Nephron (organoid): Measurements from ENCODE around the gene STAT1.
A peak's percentile ranks its signal among the peaks of the same experiment; 100 is the strongest.

Experiments used
- H3K27ac Mint-ChIP-seq, 3 experiments: 2 replicates each; pipeline ENCODE4 v1.8.0; 2020; ENCODE audit warnings: mixed read lengths in 3 of 3, mild to moderate bottlenecking in 2 of 3, moderate library complexity in 1 of 3
- H3K27me3 Mint-ChIP-seq: 2 replicates; pipeline ENCODE4 v1.8.0; 2021; ENCODE audit warnings: low read depth, mild to moderate bottlenecking, moderate library complexity, mixed read lengths
- H3K36me3 Mint-ChIP-seq: 2 replicates; pipeline ENCODE4 v1.8.0; 2020; ENCODE audit warnings: low read depth, mixed read lengths
- H3K4me1 Mint-ChIP-seq: 2 replicates; pipeline ENCODE4 v1.8.0; 2020; ENCODE audit warnings: mixed read lengths
- H3K4me3 Mint-ChIP-seq, 3 experiments: 2 replicates each; pipeline ENCODE4 v1.8.0; 2020; ENCODE audit warnings: mild to moderate bottlenecking in 3 of 3, mixed read lengths in 3 of 3, moderate library complexity in 2 of 3
- H3K9me3 Mint-ChIP-seq: 2 replicates; pipeline ENCODE4 v1.8.0; 2020; ENCODE audit warnings: mixed read lengths
- CTCF ChIP-seq, 3 experiments: fragments of 200-600 bp; sonication (generic); IDR thresholded peaks; one replicate each; pipeline ENCODE4 v1.5.0; 2021; ENCODE audit warnings: antibody characterized with exemption in 3 of 3; ENCODE audit not compliant: unreplicated experiment in 3 of 3

The STAT1 gene

GRCh38 chr2:190987938-190988337 is 26.0 kb downstream of the STAT1 start:
- H3K4me3 Mint-ChIP-seq, result no peak overlapping the region
- H3K4me1 Mint-ChIP-seq, result peaks cover 10% of the 10 kb centered on the region
- TF ChIP-seq CTCF (IDR thresholded peaks at IDR 0.05; ENCODE audit: unreplicated experiment in 3 of 3), result no peak
- no peak overlapping the region for H3K27ac Mint-ChIP-seq
- no peaks in the 10 kb centered on the region for H3K27me3 Mint-ChIP-seq
- peaks cover 82% of the 10 kb centered on the region for H3K36me3 Mint-ChIP-seq
- peaks cover 2% of the 10 kb centered on the region for H3K9me3 Mint-ChIP-seq

- Mint-ChIP-seq H3K4me1 (peaks cover 10% of the 10 kb centered on the region), H3K9me3 (peaks cover 2% of the 10 kb centered on the region), H3K27ac (no peak overlapping the region), H3K27me3 (no peaks in the 10 kb centered on the region), H3K4me3 (no peak overlapping the region), H3K36me3 (peaks cover 86% of the 10 kb centered on the region)
- TF ChIP-seq CTCF (IDR thresholded peaks at IDR 0.05; ENCODE audit: unreplicated experiment in 3 of 3), result no peak
These were observed 26.9 kb downstream of the STAT1 start for GRCh38 chr2:190987116-190987515.

- peaks cover 2% of the 10 kb centered on the region for H3K9me3 Mint-ChIP-seq
- peaks cover 89% of the 10 kb centered on the region for H3K36me3 Mint-ChIP-seq
- H3K27me3 Mint-ChIP-seq, result no peaks in the 10 kb centered on the region
- no peak for TF ChIP-seq CTCF (IDR thresholded peaks at IDR 0.05; ENCODE audit: unreplicated experiment in 3 of 3)
- H3K4me3 Mint-ChIP-seq, result no peak overlapping the region
- no peak overlapping the region for H3K27ac Mint-ChIP-seq
- peaks cover 17% of the 10 kb centered on the region for H3K4me1 Mint-ChIP-seq
These were observed 27.6 kb downstream of the STAT1 start for GRCh38 chr2:190986221-190986953.

- H3K36me3 Mint-ChIP-seq, result peaks cover 96% of the 10 kb centered on the region
- peaks cover 25% of the 10 kb centered on the region for H3K4me1 Mint-ChIP-seq
- peaks cover 2% of the 10 kb centered on the region for H3K9me3 Mint-ChIP-seq
- H3K4me3 Mint-ChIP-seq, result no peak overlapping the region
- H3K27ac Mint-ChIP-seq, result no peak overlapping the region
- no peak for TF ChIP-seq CTCF (IDR thresholded peaks at IDR 0.05; ENCODE audit: unreplicated experiment in 3 of 3)
- peaks cover 4% of the 10 kb centered on the region for H3K27me3 Mint-ChIP-seq
These were observed 29.4 kb downstream of the STAT1 start for GRCh38 chr2:190984595-190984994.

GRCh38 chr2:190982262-190983034 is 31.5 kb downstream of the STAT1 start:
- H3K4me1 Mint-ChIP-seq, result peaks cover 34% of the 10 kb centered on the region
- peaks cover 4% of the 10 kb centered on the region for H3K27me3 Mint-ChIP-seq
- no peak for TF ChIP-seq CTCF (IDR thresholded peaks at IDR 0.05; ENCODE audit: unreplicated experiment in 3 of 3)
- H3K27ac Mint-ChIP-seq, result peak overlapping the region in 1 of 3 experiments; percentile 98
- peaks cover 97% of the 10 kb centered on the region for H3K36me3 Mint-ChIP-seq
- H3K4me3 Mint-ChIP-seq, result no peak overlapping the region
- H3K9me3 Mint-ChIP-seq, result peaks cover 2% of the 10 kb centered on the region
